ENCODE data around the gene CEP68. TPM values are rescaled to one million over a fixed set of nuclear protein-coding genes. Genes with fewer than 3 reads are reported as not detected.
"Not testable (repeated sequence)": the region's sequence is repeated elsewhere in the genome, so short reads cannot be mapped to it uniquely, and the experiment has no call there.

Gene CEP68
- polyA plus RNA-seq, 3 donors from 2014 or later: 5.8 to 8.6 (median 7.9) TPM

GRCh38 chr2:65023742-65024141 is 32.5 kb upstream of the CEP68 start:
- H3K4me1 Mint-ChIP-seq: peaks cover 3 to 14% of the 10 kb centered on the region in 2 donors
- H3K4me3 Mint-ChIP-seq: no peak overlapping the region
- DNase-seq: no peak
- no peaks in the 10 kb centered on the region for H3K9me3 Mint-ChIP-seq
- peaks cover 0 to 2% (median 0%) of the 10 kb centered on the region in 3 donors for H3K27me3 Mint-ChIP-seq (ENCODE audit: low read depth in 3 of 3)
- no peak overlapping the region for H3K27ac Mint-ChIP-seq
- H3K36me3 Mint-ChIP-seq: peaks cover 4 to 24% (median 12%) of the 10 kb centered on the region in 3 donors

DNA sequence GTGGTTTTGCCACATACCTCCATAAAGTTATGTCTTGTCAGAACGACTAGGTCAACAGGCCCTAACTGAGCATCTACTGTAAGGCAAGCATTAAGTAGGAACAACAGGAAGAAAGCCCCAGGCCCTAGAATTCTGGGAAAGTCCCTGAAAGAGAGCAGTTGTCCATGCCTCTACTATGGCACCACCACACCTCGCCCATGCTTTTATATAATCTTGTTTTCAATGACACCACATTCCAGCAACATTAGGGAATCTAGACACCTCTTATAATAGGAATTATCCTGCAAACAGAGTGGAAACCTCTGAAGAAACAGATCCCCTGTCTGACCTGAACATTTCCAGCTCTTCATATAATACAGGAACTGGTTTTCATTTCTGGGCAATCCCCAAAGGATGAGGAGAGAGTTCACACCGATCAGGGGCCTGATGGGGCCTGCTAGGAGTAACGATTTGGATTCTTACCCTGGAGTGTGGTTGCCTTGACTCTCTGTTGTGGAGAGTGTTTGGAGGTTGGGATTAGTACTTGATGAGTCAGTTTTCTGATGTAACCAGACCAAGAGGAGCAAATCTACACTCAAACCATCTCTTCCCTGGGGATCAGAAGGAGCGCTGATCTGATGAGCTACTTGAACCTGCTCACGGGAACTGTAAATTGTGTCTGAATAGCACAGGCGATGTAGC is 31.9 kb upstream of the CEP68 start:
- H3K27me3 Mint-ChIP-seq (ENCODE audit: low read depth in 3 of 3): peaks cover 0 to 2% (median 0%) of the 10 kb centered on the region in 3 donors
- H3K36me3 Mint-ChIP-seq: peaks cover under 1 to 19% (median 7%) of the 10 kb centered on the region in 3 donors
- peaks cover 0 to 8% of the 10 kb centered on the region in 2 donors for H3K4me1 Mint-ChIP-seq
- no peak overlapping the region for H3K27ac Mint-ChIP-seq
- no peaks in the 10 kb centered on the region for H3K9me3 Mint-ChIP-seq
- no peak for DNase-seq
- H3K4me3 Mint-ChIP-seq: no peak overlapping the region

DNA sequence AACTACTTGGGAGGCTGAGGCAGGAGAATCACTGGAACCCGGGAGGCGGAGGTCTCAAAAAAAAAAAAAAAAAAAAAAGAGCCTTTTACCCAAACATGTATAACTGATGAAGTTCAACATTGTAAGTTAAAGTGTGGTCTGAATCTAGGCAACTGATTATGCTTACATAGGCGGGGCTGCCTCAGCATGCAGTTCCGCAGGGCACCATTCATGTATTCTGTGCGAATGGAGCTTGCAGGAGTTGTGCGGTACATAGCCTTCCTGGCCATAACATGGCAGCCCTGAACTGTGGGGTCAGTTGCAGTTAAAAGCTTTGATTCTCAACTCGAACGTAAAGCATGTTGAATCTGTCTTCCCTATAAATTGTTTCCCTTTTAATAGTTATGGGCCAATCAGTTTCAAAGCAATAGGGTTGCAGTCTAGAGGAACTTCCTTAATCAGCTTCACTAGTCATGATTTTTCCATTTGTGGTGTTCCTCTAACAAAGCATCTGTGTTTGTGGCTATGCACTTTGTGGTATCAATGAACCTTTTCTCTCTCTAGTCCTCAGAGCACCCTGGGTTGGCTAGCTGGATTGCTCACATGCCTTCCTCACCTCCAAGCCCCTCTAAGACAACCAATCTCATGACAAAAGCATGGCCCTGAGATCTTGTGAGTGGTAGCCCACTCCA is 30.6 kb upstream of the CEP68 start:
- Mint-ChIP-seq H3K36me3 (peaks cover 0 to 15% (median 6%) of the 10 kb centered on the region in 3 donors), H3K27me3 (ENCODE audit: low read depth in 3 of 3) (peaks cover 0 to 2% (median 0%) of the 10 kb centered on the region in 3 donors), H3K4me1 (peaks cover 0 to 8% of the 10 kb centered on the region in 2 donors), H3K9me3 (no peaks in the 10 kb centered on the region), H3K27ac (peak overlapping the region in 1 of 6 donors; percentile 63), H3K4me3 (no peak overlapping the region)
- DNase-seq: no peak

- no peak overlapping the region for H3K4me3 Mint-ChIP-seq
- no peak for DNase-seq
- H3K9me3 Mint-ChIP-seq: no peaks in the 10 kb centered on the region
- H3K27me3 Mint-ChIP-seq (ENCODE audit: low read depth in 3 of 3): peaks cover 0 to 2% (median 0%) of the 10 kb centered on the region in 3 donors
- H3K27ac Mint-ChIP-seq: peak overlapping the region in 1 of 6 donors; percentile 63
- peaks cover 5 to 14% of the 10 kb centered on the region in 2 donors for H3K4me1 Mint-ChIP-seq
- H3K36me3 Mint-ChIP-seq: peaks cover 0 to 15% (median 6%) of the 10 kb centered on the region in 3 donors
These were observed 30.1 kb upstream of the CEP68 start for GRCh38 chr2:65026154-65026553.

DNA sequence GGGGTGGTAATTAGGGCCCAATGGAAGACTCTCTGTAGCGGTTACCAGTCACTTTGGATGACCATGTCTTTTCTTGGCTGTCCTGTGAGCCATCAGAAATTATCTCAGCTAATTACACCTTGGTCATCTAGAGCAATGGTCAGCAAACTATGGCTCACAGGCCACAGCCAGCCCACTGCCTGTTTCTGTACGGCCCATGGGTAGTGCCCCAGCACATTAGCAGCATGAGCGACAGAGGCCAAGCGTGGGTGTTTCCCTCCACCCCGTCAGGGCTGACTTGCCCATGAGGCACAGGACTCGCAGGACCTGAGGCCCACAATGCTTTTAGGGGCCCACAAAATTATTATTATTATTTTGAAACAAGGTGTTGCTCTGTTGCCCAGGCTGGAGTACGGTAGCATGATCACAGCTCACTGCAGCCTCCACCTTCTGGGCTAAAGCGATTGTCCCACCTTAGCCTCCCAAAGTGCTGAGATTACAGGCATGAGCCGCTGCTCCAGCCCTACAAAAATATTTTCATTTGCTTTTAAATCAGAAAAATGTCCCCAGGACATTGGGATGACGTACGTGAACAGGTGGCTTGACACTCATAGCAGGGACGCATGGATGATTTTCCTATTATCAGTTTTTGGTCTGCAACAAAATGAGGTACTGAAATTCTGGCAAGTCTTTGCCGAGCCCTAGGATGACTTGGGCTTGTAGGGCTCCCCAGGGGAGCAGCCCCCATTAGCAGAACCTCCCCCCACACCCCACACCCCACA is 29.3 kb upstream of the CEP68 start:
- Mint-ChIP-seq H3K9me3 (no peaks in the 10 kb centered on the region), H3K4me3 (no peak overlapping the region), H3K27me3 (ENCODE audit: low read depth in 3 of 3) (peaks cover 0 to 2% (median 2%) of the 10 kb centered on the region in 3 donors), H3K4me1 (peaks cover 12 to 21% of the 10 kb centered on the region in 2 donors), H3K36me3 (peaks cover 0 to 11% (median 6%) of the 10 kb centered on the region in 3 donors), H3K27ac (no peak overlapping the region)
- DNase-seq: no peak

GRCh38 chr2:65027616-65028244 is 28.5 kb upstream of the CEP68 start:
- no peak overlapping the region for H3K4me3 Mint-ChIP-seq
- no peak overlapping the region for H3K27ac Mint-ChIP-seq
- H3K9me3 Mint-ChIP-seq: no peaks in the 10 kb centered on the region
- H3K36me3 Mint-ChIP-seq: peaks cover 0 to 5% (median 2%) of the 10 kb centered on the region in 3 donors
- no peak for DNase-seq
- H3K27me3 Mint-ChIP-seq (ENCODE audit: low read depth in 3 of 3): peaks cover 0 to 2% (median 2%) of the 10 kb centered on the region in 3 donors
- H3K4me1 Mint-ChIP-seq: peaks cover 19 to 30% of the 10 kb centered on the region in 2 donors

- no peaks in the 10 kb centered on the region for H3K9me3 Mint-ChIP-seq
- peaks cover 0 to 2% (median 2%) of the 10 kb centered on the region in 3 donors for H3K27me3 Mint-ChIP-seq (ENCODE audit: low read depth in 3 of 3)
- peak overlapping the region in 5 of 6 donors; percentile 1 to 79 (median 69) for H3K27ac Mint-ChIP-seq
- H3K4me3 Mint-ChIP-seq: peak overlapping the region in 2 of 5 donors; percentile 8 to 18
- no peak for DNase-seq
- H3K4me1 Mint-ChIP-seq: peaks cover 19 to 31% of the 10 kb centered on the region in 2 donors
- peaks cover 0 to 4% (median 0%) of the 10 kb centered on the region in 3 donors for H3K36me3 Mint-ChIP-seq
These were observed 25.5 kb upstream of the CEP68 start for GRCh38 chr2:65030476-65031332.

DNA sequence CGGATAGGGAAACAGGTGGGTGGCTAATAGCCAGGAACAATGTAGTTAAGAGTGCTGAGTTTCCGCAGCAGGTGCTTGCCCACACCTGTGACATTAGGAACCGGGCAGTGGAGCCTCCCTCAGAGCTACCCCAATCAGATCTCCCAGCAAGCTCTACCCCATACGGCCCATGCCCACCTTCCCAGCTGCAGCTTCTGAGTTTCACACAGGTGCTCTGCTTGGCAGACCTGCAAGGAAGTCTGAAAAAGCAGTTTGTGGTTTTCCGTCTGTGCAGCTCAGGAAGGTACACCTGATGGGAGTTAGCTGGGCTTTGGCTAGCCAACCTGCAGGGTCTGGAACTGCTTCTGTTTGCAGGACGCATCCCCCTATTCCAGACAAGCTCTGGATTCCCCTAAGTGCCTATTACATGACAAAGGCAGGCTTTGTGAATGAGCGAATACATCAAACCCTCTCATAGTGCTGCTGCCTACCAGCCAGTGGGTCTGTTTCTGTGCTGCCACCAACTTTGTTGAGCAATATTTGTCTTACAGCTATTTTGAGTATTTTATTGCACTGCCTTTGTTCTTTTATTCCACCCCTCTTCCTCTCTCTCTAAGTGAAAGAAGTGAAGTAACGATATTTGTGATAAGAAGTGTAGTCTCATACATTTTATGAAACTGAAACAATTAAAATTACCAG is 24.7 kb upstream of the CEP68 start:
- Mint-ChIP-seq H3K27me3 (ENCODE audit: low read depth in 3 of 3) (peaks cover 0 to 3% (median 2%) of the 10 kb centered on the region in 3 donors), H3K4me3 (peak overlapping the region in 4 of 5 donors; percentile 4 to 58 (median 40)), H3K4me1 (peaks cover 19 to 25% of the 10 kb centered on the region in 2 donors), H3K36me3 (peaks cover 0 to 4% (median 0%) of the 10 kb centered on the region in 3 donors), H3K27ac (peak overlapping the region; percentile 9 to 79 (median 65)), H3K9me3 (no peaks in the 10 kb centered on the region)
- no peak for DNase-seq

DNA sequence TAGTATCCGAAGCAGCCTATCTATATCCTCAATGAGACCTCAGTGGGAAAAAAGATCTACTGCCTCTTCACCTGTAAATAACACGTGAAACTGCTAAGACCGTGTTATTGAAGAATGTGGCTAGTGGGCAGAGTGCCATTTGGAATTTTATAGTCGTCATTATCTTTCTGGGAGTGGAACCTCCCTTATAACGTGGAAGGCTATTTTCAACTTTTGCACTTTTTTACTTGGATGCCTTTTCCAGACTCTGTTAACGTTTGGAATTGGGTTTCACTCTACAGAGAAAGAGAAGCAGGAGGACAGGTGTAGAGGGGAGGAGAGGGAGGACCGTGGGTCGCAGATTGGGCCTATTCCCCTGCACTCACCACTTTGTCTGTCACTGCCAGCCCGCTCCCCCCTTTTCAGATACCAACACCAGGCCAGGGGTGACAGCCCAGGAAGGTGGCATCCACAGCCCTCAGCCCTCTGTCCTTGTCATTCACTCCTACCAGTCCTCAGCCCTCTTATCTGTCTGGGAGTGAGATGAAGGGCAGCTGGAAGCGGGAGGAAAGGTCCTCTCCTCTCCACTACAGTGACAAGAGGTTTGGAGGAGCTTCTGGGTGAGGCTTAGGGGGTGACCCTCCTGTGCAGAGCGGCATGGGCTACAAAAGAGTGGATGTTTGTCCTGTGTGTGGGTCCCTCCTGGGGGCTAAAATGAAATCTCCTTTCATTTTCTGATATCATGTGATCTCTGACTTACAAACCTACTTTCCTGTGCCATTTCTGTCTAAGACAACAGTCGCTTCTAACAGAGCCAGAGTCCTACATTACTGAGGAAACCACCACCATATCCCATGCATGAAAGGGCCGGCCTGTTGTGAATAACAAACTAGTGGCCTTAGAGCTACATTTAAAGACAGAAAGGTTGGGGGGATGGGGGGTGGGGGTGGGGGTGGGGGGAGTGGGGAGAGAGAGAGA is 23.9 kb upstream of the CEP68 start:
- peak overlapping the region; percentile 57 to 79 (median 71) for H3K27ac Mint-ChIP-seq
- peak overlapping the region; percentile 4 to 58 (median 24) for H3K4me3 Mint-ChIP-seq
- H3K36me3 Mint-ChIP-seq: peaks cover 0 to 4% (median 0%) of the 10 kb centered on the region in 3 donors
- peaks cover 0 to 3% (median 2%) of the 10 kb centered on the region in 3 donors for H3K27me3 Mint-ChIP-seq (ENCODE audit: low read depth in 3 of 3)
- peak in 1 of 3 donors; percentile 57 for DNase-seq
- no peaks in the 10 kb centered on the region for H3K9me3 Mint-ChIP-seq
- H3K4me1 Mint-ChIP-seq: peaks cover 19 to 25% of the 10 kb centered on the region in 2 donors

DNA sequence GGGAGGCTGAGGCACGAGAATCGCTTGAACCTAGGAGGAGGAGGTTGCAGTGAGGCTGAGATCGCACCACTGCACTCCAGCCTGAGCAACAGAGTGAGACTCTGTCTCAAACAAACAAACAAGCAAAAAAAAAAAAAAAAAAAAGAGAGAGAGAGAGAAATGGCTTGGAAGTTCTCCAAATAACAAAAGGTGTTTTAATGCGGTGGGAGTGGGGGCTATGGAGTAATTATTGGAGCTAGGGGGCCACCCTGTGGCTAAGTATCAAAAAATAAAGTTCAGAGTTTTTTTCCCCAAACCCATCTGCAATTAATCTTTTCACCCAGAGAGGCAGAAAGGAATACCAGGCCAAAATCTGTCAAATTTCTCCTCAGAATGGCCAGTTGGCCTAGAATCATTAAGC is 23.0 kb upstream of the CEP68 start:
- H3K9me3 Mint-ChIP-seq: no peaks in the 10 kb centered on the region
- H3K4me3 Mint-ChIP-seq: no peak overlapping the region
- H3K36me3 Mint-ChIP-seq: peaks cover 0 to 4% (median 2%) of the 10 kb centered on the region in 3 donors
- H3K27me3 Mint-ChIP-seq (ENCODE audit: low read depth in 3 of 3): peaks cover 0 to 3% (median 0%) of the 10 kb centered on the region in 3 donors
- peak overlapping the region in 1 of 6 donors; percentile 69 for H3K27ac Mint-ChIP-seq
- peaks cover 19 to 25% of the 10 kb centered on the region in 2 donors for H3K4me1 Mint-ChIP-seq
- peak; percentile 26 to 39 (median 36) for DNase-seq

- Mint-ChIP-seq H3K4me1 (peaks cover 19 to 25% of the 10 kb centered on the region in 2 donors), H3K27ac (peak overlapping the region in 1 of 6 donors; percentile 69)
- not testable (repeated sequence) for H3K27me3 Mint-ChIP-seq (ENCODE audit: low read depth in 3 of 3)
These were observed 22.5 kb upstream of the CEP68 start for GRCh38 chr2:65033667-65034066.

More at GRCh38 chr2:65033667-65034066, 22.5 kb upstream of the CEP68 start:
- not testable (repeated sequence) for H3K4me3 Mint-ChIP-seq, DNase-seq, H3K36me3 Mint-ChIP-seq, H3K9me3 Mint-ChIP-seq

All from immature natural killer cell (primary cell).